Measurements from ENCODE around the gene PSME3IP1.
"Not testable (repeated sequence)": the region's sequence is repeated elsewhere in the genome, so short reads cannot be mapped to it uniquely, and the experiment has no call there.

PSME3IP1 gene

GRCh38 chr16:57185945-57186871, at the start of gene PSME3IP1, which contains the start of gene RSPRY1:
Gene PSME3IP1 (minus strand): TSS chr16:57186039. CDS start chr16:57173854, 12,185 bp downstream.
Gene RSPRY1 (plus strand): TSS chr16:57186329. CDS start chr16:57204659, 18,330 bp downstream.
- peak; percentile 81 to 100 (median 99) for DNase-seq

GRCh38 chr16:57235128-57236021, 49.5 kb upstream of the PSME3IP1 start:
- no peak for DNase-seq

GRCh38 chr16:57234707-57235092, 48.9 kb upstream of the PSME3IP1 start:
- no peak for DNase-seq

GRCh38 chr16:57233944-57234706, 48.3 kb upstream of the PSME3IP1 start:
- no peak for DNase-seq

- no peak for DNase-seq
Measured at GRCh38 chr16:57231821-57232350, 46.0 kb upstream of the PSME3IP1 start.

GRCh38 chr16:57229079-57229478, 43.2 kb upstream of the PSME3IP1 start:
- no peak for DNase-seq

GRCh38 chr16:57226701-57227621, 41.1 kb upstream of the PSME3IP1 start:
- DNase-seq = no peak

- no peak for DNase-seq
Measured at GRCh38 chr16:57225978-57226377, 40.1 kb upstream of the PSME3IP1 start.

GRCh38 chr16:57224651-57225335, 39.0 kb upstream of the PSME3IP1 start:
- no peak for DNase-seq

GRCh38 chr16:57223057-57223456, 37.2 kb upstream of the PSME3IP1 start:
- no peak for DNase-seq

GRCh38 chr16:57216968-57217367, 31.1 kb upstream of the PSME3IP1 start:
- no peak for DNase-seq

GRCh38 chr16:57213462-57213861, 27.6 kb upstream of the PSME3IP1 start:
- DNase-seq = no peak

GRCh38 chr16:57209780-57210179, 23.9 kb upstream of the PSME3IP1 start:
- no peak for DNase-seq

- DNase-seq = no peak
Measured at GRCh38 chr16:57208926-57209325, 23.1 kb upstream of the PSME3IP1 start.

- DNase-seq = no peak
Measured at GRCh38 chr16:57204675-57205074, 18.8 kb upstream of the PSME3IP1 start.

GRCh38 chr16:57203451-57203850, 17.6 kb upstream of the PSME3IP1 start:
- no peak for DNase-seq

- DNase-seq = no peak
Measured at GRCh38 chr16:57202095-57202886, 16.5 kb upstream of the PSME3IP1 start.

- not testable (repeated sequence) for DNase-seq
Measured at GRCh38 chr16:57200926-57201325, 15.1 kb upstream of the PSME3IP1 start.
